DMS79 treated with DMSO at 0.1 percent for 48 hours (cell line): ENCODE data around the gene ADGRG7.
A peak's percentile ranks its signal among the peaks of the same experiment; 100 is the strongest.
"Not testable (repeated sequence)": the region's sequence is repeated elsewhere in the genome, so short reads cannot be mapped to it uniquely, and the experiment has no call there.

Experiments
- DNase-seq: peaks from one replicate; lab custom pipeline; 2025; lab: John Stamatoyannopoulos, UW

The ADGRG7 gene, protein sequence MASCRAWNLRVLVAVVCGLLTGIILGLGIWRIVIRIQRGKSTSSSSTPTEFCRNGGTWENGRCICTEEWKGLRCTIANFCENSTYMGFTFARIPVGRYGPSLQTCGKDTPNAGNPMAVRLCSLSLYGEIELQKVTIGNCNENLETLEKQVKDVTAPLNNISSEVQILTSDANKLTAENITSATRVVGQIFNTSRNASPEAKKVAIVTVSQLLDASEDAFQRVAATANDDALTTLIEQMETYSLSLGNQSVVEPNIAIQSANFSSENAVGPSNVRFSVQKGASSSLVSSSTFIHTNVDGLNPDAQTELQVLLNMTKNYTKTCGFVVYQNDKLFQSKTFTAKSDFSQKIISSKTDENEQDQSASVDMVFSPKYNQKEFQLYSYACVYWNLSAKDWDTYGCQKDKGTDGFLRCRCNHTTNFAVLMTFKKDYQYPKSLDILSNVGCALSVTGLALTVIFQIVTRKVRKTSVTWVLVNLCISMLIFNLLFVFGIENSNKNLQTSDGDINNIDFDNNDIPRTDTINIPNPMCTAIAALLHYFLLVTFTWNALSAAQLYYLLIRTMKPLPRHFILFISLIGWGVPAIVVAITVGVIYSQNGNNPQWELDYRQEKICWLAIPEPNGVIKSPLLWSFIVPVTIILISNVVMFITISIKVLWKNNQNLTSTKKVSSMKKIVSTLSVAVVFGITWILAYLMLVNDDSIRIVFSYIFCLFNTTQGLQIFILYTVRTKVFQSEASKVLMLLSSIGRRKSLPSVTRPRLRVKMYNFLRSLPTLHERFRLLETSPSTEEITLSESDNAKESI

DNA sequence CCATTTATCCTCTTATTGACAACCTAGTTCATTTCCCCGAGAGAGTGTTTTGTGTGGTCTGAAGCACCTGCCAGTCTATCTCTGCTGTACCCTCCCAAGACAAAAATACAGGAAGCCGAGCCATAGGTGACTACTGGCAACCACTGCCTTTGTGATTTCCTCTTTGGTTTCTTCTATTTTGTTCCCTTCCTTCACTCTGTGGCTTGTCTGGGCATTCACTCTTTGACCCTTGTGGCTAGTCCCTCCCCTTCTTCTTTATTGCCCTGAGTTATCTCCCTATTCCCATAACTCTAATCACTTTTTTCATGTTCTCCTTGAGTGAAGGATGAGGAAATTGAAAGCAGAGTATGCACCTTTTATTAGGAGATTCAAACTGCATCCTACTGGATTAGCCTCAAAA lies at the start of gene ADGRG7:
ADGRG7 (plus strand) TSS at position 297 of the 400 bp plus-strand sequence. CDS start 256 bp downstream, outside the sequence.
- no peak for DNase-seq

- no peak for DNase-seq
Measured at GRCh38 chr3:100560426-100560825, 49.0 kb upstream of the ADGRG7 start.

GRCh38 chr3:100561459-100562158 lies 47.8 kb upstream of the ADGRG7 start:
- no peak for DNase-seq

DNA sequence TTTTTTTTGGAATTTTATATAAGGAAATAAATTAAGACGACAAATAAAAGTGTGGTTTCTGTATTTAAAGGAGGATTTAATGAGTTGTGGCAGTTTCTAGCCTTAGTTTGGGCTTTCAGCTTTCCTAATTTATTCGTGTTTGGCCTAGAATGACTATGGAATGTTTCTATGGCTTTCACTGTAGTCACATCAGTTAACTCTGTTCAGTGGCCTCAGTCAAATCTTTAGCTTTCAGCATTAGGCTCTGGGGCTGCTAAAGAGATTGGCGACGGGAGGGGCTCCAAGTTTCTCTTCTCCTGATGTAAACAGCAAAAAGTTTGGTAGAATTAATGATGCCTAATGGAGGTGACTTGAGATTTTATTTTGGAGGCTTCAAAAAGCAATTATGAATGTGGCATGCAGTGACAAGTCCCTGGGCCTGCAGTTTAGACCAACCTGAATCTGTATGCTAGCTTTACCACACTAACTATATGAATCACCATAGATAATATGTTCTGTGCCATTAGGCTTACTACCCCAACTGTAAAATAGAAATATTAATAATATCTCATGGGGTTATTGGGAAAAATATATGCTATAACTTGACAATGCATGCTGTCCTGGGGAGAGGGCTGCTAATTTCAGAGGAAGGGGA lies 47.1 kb upstream of the ADGRG7 start:
- DNase-seq = no peak

DNA sequence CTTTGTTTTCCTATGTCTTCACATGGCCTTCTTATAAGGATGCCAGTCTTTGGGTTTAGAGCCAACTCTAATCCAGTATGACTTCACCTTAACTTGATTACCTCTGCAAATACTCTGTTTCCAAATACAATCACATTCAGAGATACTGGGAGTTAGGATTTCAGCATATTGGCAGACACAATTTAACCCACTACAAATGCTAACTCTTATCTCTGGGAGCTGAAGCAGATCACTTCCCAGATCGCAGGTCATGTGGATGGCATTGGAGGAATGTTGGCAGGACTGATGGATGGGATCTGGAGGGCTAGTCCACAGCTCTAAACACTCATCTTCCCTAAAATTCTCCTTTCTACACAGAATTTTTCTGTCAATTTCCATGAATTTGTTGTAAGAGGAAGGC lies 46.2 kb upstream of the ADGRG7 start:
- no peak for DNase-seq

GRCh38 chr3:100563652-100564211 lies 45.7 kb upstream of the ADGRG7 start:
- DNase-seq = no peak

- no peak for DNase-seq
Measured at GRCh38 chr3:100570811-100571210, 38.6 kb upstream of the ADGRG7 start.

GRCh38 chr3:100574536-100574935 lies 34.9 kb upstream of the ADGRG7 start:
- no peak for DNase-seq

DNA sequence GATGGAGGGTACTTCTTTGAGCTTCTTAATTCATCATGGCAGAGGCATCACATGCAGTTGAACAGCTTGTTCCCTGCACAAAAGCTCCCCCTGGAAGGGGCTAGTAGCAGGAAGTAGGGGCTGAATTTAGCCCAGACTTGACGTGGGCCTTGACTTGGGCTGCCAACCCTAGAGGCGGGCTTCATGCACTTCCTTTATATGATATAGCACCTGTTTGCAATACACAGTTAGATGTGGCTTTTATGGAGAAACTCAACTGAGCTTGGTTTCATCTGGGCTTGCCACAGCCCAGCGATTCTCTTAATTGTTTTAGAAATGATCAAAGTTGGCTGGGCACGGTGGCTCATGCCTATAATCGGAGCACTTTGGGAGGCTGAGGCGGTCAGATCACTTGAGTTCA lies 33.7 kb upstream of the ADGRG7 start:
- DNase-seq = no peak

- DNase-seq = no peak
Measured at GRCh38 chr3:100577382-100578008, 31.9 kb upstream of the ADGRG7 start.

GRCh38 chr3:100578646-100579045 lies 30.8 kb upstream of the ADGRG7 start:
- no peak for DNase-seq

GRCh38 chr3:100580147-100580546 lies 29.3 kb upstream of the ADGRG7 start:
- DNase-seq = no peak

GRCh38 chr3:100581650-100582049 lies 27.8 kb upstream of the ADGRG7 start:
- DNase-seq = no peak

GRCh38 chr3:100582157-100582556 lies 27.2 kb upstream of the ADGRG7 start:
- not testable (repeated sequence) for DNase-seq

DNA sequence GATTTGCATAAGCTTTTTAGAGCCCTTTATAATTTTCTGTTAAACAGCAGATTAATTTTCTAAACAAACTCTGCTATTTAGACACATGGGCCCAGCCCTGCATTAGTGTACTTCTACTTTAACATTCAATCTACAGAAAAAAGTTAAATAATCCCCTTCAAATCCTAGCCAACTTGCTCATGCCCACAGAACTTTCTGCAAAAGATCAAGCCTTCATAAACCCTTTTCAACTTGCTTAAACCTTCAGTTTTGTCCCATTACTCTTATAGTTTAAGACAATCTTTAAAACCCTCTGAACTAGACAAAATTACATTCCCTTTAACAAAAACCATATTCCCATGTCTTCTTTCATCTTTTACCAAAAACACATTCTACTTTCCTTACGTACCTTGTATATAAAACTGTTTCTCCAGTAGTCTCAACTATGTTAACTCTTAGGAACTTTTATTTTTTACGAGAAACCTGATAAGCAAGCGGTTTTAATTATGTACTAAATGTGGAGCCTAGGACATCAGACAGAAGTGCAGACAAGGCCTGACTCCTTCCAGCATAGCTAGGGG lies 25.2 kb upstream of the ADGRG7 start:
- no peak for DNase-seq

DNA sequence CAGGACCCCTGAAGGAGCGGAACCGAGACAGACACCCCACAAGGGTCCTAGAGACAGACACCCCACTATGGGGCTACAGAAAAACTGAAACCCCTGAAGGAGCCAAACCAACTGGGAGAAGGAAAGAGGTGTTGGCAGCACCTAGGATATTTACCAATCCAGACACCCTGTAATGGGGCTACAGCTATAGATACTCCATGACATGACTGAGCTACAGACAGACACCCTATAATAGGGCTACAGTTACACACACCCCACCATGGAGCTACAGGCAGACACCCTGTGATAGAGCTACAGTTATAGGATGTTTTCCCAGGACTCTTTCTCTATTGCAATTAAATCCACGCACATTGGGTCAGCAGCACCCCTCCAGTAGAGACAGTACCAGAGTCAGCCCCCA lies 22.6 kb upstream of the ADGRG7 start:
- no peak for DNase-seq

DNA sequence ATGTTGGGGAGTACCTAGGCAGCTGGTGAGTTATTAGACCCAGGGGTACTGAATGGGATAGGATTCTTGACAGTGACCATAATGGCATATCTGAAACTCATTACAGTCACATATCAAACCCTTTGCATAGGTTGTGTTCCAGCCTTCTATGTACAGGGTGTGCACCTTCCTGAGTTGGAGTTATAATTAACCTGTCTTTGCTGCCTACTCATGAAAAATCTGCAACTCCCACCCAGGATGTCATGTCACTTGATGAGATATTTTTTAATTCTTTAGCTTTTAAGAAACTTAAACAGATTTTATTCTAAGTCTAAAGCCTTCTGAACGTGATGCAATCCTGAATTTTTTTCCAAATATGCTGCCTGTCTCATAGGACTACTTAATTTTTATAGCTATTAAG lies 21.1 kb upstream of the ADGRG7 start:
- no peak for DNase-seq

- DNase-seq = peak; percentile 77
Measured at GRCh38 chr3:100590114-100590839, 19.1 kb upstream of the ADGRG7 start.

GRCh38 chr3:100590840-100591147 lies 18.6 kb upstream of the ADGRG7 start:
- DNase-seq = no peak

DNA sequence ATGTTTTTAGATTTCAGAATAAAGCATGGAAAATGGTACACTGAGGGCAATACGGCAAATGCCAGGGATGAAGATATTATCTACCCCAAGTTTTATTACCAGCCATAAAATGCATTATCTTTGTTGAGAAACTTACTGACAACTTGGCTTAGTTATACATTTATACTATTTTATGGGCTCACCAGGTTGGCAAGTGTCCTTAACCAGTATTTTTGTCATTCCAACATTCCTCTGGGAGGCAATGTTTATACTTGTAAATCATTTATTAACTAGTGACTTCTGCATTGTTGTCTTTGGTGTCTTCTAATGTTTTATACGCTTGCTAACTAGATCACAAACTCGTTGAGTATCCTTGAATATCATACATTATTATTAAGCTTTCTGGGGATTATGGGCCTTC lies 18.0 kb upstream of the ADGRG7 start:
- DNase-seq = no peak
